H9 (cell line): ENCODE measurements around the gene FBP2. TPM values are rescaled to one million over a fixed set of nuclear protein-coding genes. Genes with fewer than 3 reads are reported as not detected.

Experiments used
- DNase-seq: peaks from one replicate; pipeline ENCODE4 v3.0.0-alpha.2; 2017
- H2AFZ ChIP-seq: one replicate; pipeline ENCODE4 v1.6.1; 2013; ENCODE audit warnings: mild to moderate bottlenecking, low read length, control low read depth, moderate library complexity
- H2AK5ac ChIP-seq: 2 replicates; pipeline ENCODE4 v1.6.1; 2013; ENCODE audit warnings: low read length, control low read depth, mixed read lengths; ENCODE audit not compliant: insufficient read length
- H2BK120ac ChIP-seq: one replicate; pipeline ENCODE4 v1.6.1; 2013; ENCODE audit warnings: low read depth, mild to moderate bottlenecking, low read length, control low read depth, inconsistent platforms; ENCODE audit not compliant: poor library complexity, severe bottlenecking
- H2BK12ac ChIP-seq: 2 replicates; pipeline ENCODE4 v1.6.1; 2013; ENCODE audit warnings: low read length, control low read depth, mixed read lengths, low read depth; ENCODE audit not compliant: insufficient read length
- H2BK15ac ChIP-seq: 2 replicates; pipeline ENCODE4 v1.6.1; 2013; ENCODE audit warnings: low read depth, low read length, control low read depth
- H2BK20ac ChIP-seq: one replicate; pipeline ENCODE4 v1.6.1; 2013; ENCODE audit warnings: low read depth, mild to moderate bottlenecking, low read length, control low read depth, inconsistent platforms; ENCODE audit not compliant: poor library complexity, severe bottlenecking
- H2BK5ac ChIP-seq: 2 replicates; pipeline ENCODE4 v1.6.1; 2013; ENCODE audit warnings: low read length, control low read depth, mixed read lengths; ENCODE audit not compliant: insufficient read length
- H3K14ac ChIP-seq: 2 replicates; pipeline ENCODE4 v1.6.1; 2013; ENCODE audit warnings: low read length, control low read depth; ENCODE audit not compliant: insufficient read depth
- H3K18ac ChIP-seq: 2 replicates; pipeline ENCODE4 v1.6.1; 2013; ENCODE audit warnings: low read depth, mild to moderate bottlenecking, mixed read lengths, low read length, control low read depth; ENCODE audit not compliant: insufficient read length
- H3K23ac ChIP-seq: 2 replicates; pipeline ENCODE4 v1.6.1; 2013; ENCODE audit warnings: low read length, control low read depth, mixed read lengths, low read depth; ENCODE audit not compliant: insufficient read length
- H3K23me2 ChIP-seq: 2 replicates; pipeline ENCODE4 v1.6.1; 2013; ENCODE audit warnings: low read depth, mild to moderate bottlenecking, mixed read lengths, low read length, control low read depth; ENCODE audit not compliant: insufficient read length, poor library complexity, severe bottlenecking
- H3K27ac ChIP-seq: 2 replicates; pipeline ENCODE4 v1.5.1; 2013; ENCODE audit warnings: low read length, control low read depth, mixed read lengths, low read depth; ENCODE audit not compliant: insufficient read length
- H3K27me3 ChIP-seq: 2 replicates; pipeline ENCODE4 v1.6.1; 2013; ENCODE audit warnings: low read length, control low read depth, inconsistent platforms; ENCODE audit not compliant: insufficient read depth
- H3K4ac ChIP-seq: 2 replicates; pipeline ENCODE4 v1.6.1; 2013; ENCODE audit warnings: low read depth, mild to moderate bottlenecking, control low read depth, inconsistent platforms, low read length, moderate library complexity
- H3K4me1 ChIP-seq: 2 replicates; pipeline ENCODE4 v1.6.1; 2013; ENCODE audit warnings: low read length, control low read depth, inconsistent platforms; ENCODE audit not compliant: insufficient read depth
- H3K4me2 ChIP-seq: 2 replicates; pipeline ENCODE4 v1.6.1; 2013; ENCODE audit warnings: low read length, control low read depth, mixed read lengths; ENCODE audit not compliant: insufficient read length, insufficient read depth
- H3K56ac ChIP-seq: 2 replicates; pipeline ENCODE4 v1.6.1; 2013; ENCODE audit warnings: low read depth, mild to moderate bottlenecking, mixed read lengths, low read length, control low read depth; ENCODE audit not compliant: insufficient read length
- H3K79me1 ChIP-seq: 2 replicates; pipeline ENCODE4 v1.6.1; 2013; ENCODE audit warnings: low read depth, mild to moderate bottlenecking, moderate library complexity, low read length, control low read depth, inconsistent platforms; ENCODE audit not compliant: insufficient read depth, poor library complexity, severe bottlenecking
- H3K79me2 ChIP-seq: 2 replicates; pipeline ENCODE4 v1.6.1; 2013; ENCODE audit warnings: low read length, control low read depth, inconsistent platforms; ENCODE audit not compliant: insufficient read depth
- H3K9ac ChIP-seq: 2 replicates; pipeline ENCODE4 v1.6.1; 2013; ENCODE audit warnings: low read length, control low read depth, mixed read lengths; ENCODE audit not compliant: insufficient read length; ENCODE audit errors: extremely low read depth
- H3K9me3 ChIP-seq: one replicate; pipeline ENCODE4 v1.6.1; 2013; ENCODE audit warnings: low read depth, low read length, inconsistent platforms; ENCODE audit not compliant: control insufficient read depth
- H3T11ph ChIP-seq: one replicate; pipeline ENCODE4 v1.6.1; 2013; ENCODE audit warnings: mild to moderate bottlenecking, low read length, control low read depth, inconsistent platforms
- H4K20me1 ChIP-seq: one replicate; pipeline ENCODE4 v1.6.1; 2013; ENCODE audit not compliant: control insufficient read depth, insufficient read length, insufficient read depth
- H4K5ac ChIP-seq: 2 replicates; pipeline ENCODE4 v1.6.1; 2013; ENCODE audit warnings: low read depth, mild to moderate bottlenecking, mixed read lengths, low read length, control low read depth; ENCODE audit not compliant: insufficient read length
- H4K8ac ChIP-seq: replicated peaks from 2 replicates; pipeline ENCODE4 v1.6.1; 2013; ENCODE audit warnings: low read length, control low read depth, mixed read lengths, low read depth; ENCODE audit not compliant: insufficient read length
- H4K91ac ChIP-seq: 2 replicates; pipeline ENCODE4 v1.6.1; 2013; ENCODE audit warnings: low read depth, mild to moderate bottlenecking, moderate library complexity, mixed read lengths, low read length, control low read depth; ENCODE audit not compliant: insufficient read length
- H3K27ac Mint-ChIP-seq, 3 experiments: 2 replicates in 2 of 3; 3 replicates in 1 of 3; pipeline ENCODE4 v1.8.0; 2020 to 2021; ENCODE audit warnings: mixed read lengths in 3 of 3, mild to moderate bottlenecking in 1 of 3, moderate library complexity in 1 of 3
- H3K27me3 Mint-ChIP-seq: 2 replicates; pipeline ENCODE4 v1.8.0; 2021; ENCODE audit warnings: low read depth, mild to moderate bottlenecking, moderate library complexity, mixed read lengths
- H3K36me3 Mint-ChIP-seq, 3 experiments: 2 replicates in 2 of 3; 3 replicates in 1 of 3; pipeline ENCODE4 v1.8.0; 2020 to 2021; ENCODE audit warnings: low read depth in 3 of 3, mixed read lengths in 3 of 3; ENCODE audit not compliant: insufficient read depth in 1 of 3
- H3K4me1 Mint-ChIP-seq, 2 experiments: 2 replicates each; pipeline ENCODE4 v1.8.0; 2020; ENCODE audit warnings: mixed read lengths in 2 of 2
- H3K4me3 Mint-ChIP-seq, 2 experiments: 2 replicates in 1 of 2; 3 replicates in 1 of 2; pipeline ENCODE4 v1.8.0; 2020 to 2021; ENCODE audit warnings: mild to moderate bottlenecking in 2 of 2, mixed read lengths in 2 of 2, moderate library complexity in 1 of 2
- H3K9me3 Mint-ChIP-seq, 2 experiments: 2 replicates in 1 of 2; 3 replicates in 1 of 2; pipeline ENCODE4 v1.8.0; 2020; ENCODE audit warnings: mild to moderate bottlenecking in 2 of 2, mixed read lengths in 2 of 2, moderate library complexity in 1 of 2
- WGBS: extraction: QIAGEN DNeasy Blood & Tissue Kit; methylation state at CpG from one replicate; pipeline ENCODE4 v1.1.7; 2013; ENCODE audit warnings: missing lambda C conversion rate, low lambda C conversion rate, mixed read lengths; ENCODE audit not compliant: insufficient read length; ENCODE audit errors: extremely low coverage; 5-methylcytosine and 5-hydroxymethylcytosine counted together
- total RNA-seq: library from RNA; stranded (reverse); gene quantifications from 2 replicates; pipeline ENCODE4 v1.2.1, GENCODE V29; 2021
- TF ChIP-seq, protein P1 (sequence below): fragments of 200-600 bp; sonication (generic); conservative IDR thresholded peaks from 3 replicates; pipeline ENCODE4 v1.8.0; 2021; ENCODE audit warnings: antibody characterized with exemption, mild to moderate bottlenecking

FBP2 gene
- total RNA-seq, 1 experiment from 2014 or later, result not detected

GRCh38 chr9:94588681-94589080, 4.9 kb downstream of the FBP2 start:
- Histone ChIP-seq H3K23me2 (no peaks in the 10 kb centered on the region), H4K8ac (no peak overlapping the region), H3K27ac (no peak overlapping the region), H2BK120ac (no peak overlapping the region), H3K9me3 (no peaks in the 10 kb centered on the region), H3K14ac (no peak overlapping the region), H4K20me1 (no peaks in the 10 kb centered on the region), H3K4ac (no peak overlapping the region), H2AFZ (no peak overlapping the region), H2BK20ac (no peak overlapping the region), H3K4me1 (no peaks in the 10 kb centered on the region), H4K91ac (no peak overlapping the region), H3K27me3 (no peaks in the 10 kb centered on the region), H2AK5ac (no peak overlapping the region), H2BK12ac (no peak overlapping the region), H3K4me2 (no peak overlapping the region), H3T11ph (no peak overlapping the region), H3K23ac (no peak overlapping the region), H3K9ac (no peak overlapping the region), H3K18ac (no peak overlapping the region), H4K5ac (no peak overlapping the region), H3K79me2 (no peaks in the 10 kb centered on the region), H3K79me1 (no peaks in the 10 kb centered on the region), H2BK5ac (no peak overlapping the region), H3K56ac (no peak overlapping the region), H2BK15ac (no peak overlapping the region)
- H3K9me3 Mint-ChIP-seq, result no peaks in the 10 kb centered on the region
- peaks cover 4 to 6% of the 10 kb centered on the region in 2 experiments; a peak in 2 of 4 replicates for H3K4me1 Mint-ChIP-seq
- no peak overlapping the region; a peak in 1 of 7 replicates for H3K27ac Mint-ChIP-seq
- WGBS, result no CpG with 5 or more reads among the region's 9 CpGs
- DNase-seq, result no peak
- TF ChIP-seq, protein P1, sequence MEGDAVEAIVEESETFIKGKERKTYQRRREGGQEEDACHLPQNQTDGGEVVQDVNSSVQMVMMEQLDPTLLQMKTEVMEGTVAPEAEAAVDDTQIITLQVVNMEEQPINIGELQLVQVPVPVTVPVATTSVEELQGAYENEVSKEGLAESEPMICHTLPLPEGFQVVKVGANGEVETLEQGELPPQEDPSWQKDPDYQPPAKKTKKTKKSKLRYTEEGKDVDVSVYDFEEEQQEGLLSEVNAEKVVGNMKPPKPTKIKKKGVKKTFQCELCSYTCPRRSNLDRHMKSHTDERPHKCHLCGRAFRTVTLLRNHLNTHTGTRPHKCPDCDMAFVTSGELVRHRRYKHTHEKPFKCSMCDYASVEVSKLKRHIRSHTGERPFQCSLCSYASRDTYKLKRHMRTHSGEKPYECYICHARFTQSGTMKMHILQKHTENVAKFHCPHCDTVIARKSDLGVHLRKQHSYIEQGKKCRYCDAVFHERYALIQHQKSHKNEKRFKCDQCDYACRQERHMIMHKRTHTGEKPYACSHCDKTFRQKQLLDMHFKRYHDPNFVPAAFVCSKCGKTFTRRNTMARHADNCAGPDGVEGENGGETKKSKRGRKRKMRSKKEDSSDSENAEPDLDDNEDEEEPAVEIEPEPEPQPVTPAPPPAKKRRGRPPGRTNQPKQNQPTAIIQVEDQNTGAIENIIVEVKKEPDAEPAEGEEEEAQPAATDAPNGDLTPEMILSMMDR, result no peak
- H3K36me3 Mint-ChIP-seq, result no peaks in the 10 kb centered on the region; a peak in 2 of 7 replicates
- no peak overlapping the region for H3K4me3 Mint-ChIP-seq
- H3K27me3 Mint-ChIP-seq, result peaks cover 19% of the 10 kb centered on the region
